HepG2 (cell line): ENCODE measurements around the gene NUBP2. TPM values are rescaled to one million over a fixed set of nuclear protein-coding genes. Genes with fewer than 3 reads are reported as not detected.

ENCODE experiments used
- ATAD3A ChIP-seq: sonication (generic); formaldehyde crosslinking; IDR thresholded peaks from 2 replicates; pipeline ENCODE4 v1.4.0; 2020; ENCODE audit warnings: missing genetic modification reagents
- ATF6 ChIP-seq: sonication (generic); formaldehyde crosslinking; conservative IDR thresholded peaks from 2 replicates; pipeline ENCODE4 v1.4.0; 2020; ENCODE audit warnings: missing genetic modification reagents
- CEBPG ChIP-seq: IDR thresholded peaks from 2 replicates; pipeline ENCODE4 v1.6.1; 2016
- CHD2 ChIP-seq: IDR thresholded peaks from 2 replicates; pipeline ENCODE4 v1.6.1; 2011; ENCODE audit warnings: low read depth, low read length, improper control_type of control experiment
- ETV6 ChIP-seq: sonication (generic); formaldehyde crosslinking; conservative IDR thresholded peaks from 2 replicates; pipeline ENCODE4 v1.4.0; 2020; ENCODE audit warnings: missing genetic modification reagents
- HINFP ChIP-seq: sonication (generic); formaldehyde crosslinking; IDR thresholded peaks from 2 replicates; pipeline ENCODE4 v1.4.0; 2020; ENCODE audit warnings: low read depth, mild to moderate bottlenecking, missing genetic modification reagents
- MTF1 ChIP-seq: sonication (generic); formaldehyde crosslinking; IDR thresholded peaks from 2 replicates; pipeline ENCODE4 v1.5.0; 2020; ENCODE audit warnings: missing genetic modification reagents
- MXI1 ChIP-seq: IDR thresholded peaks from 3 replicates; pipeline ENCODE4 v1.6.1; 2012; ENCODE audit warnings: low read depth, low read length, inconsistent platforms, borderline replicate concordance
- NPAS2 ChIP-seq: sonication (generic); formaldehyde crosslinking; IDR thresholded peaks from 2 replicates; pipeline ENCODE4 v1.8.0; 2022; ENCODE audit warnings: mild to moderate bottlenecking, missing genetic modification reagents, borderline replicate concordance
- UBTF ChIP-seq: sonication (generic); formaldehyde crosslinking; IDR thresholded peaks from 2 replicates; pipeline ENCODE4 v1.4.0; 2020; ENCODE audit warnings: mild to moderate bottlenecking, missing genetic modification reagents
- ZHX2 ChIP-seq, 2 experiments: sonication (generic) in 1 of 2; formaldehyde crosslinking in 1 of 2; IDR thresholded peaks; 2 replicates each; pipeline versions ENCODE4 v1.6.1 to v1.9.0; 2014 to 2022; ENCODE audit warnings: antibody characterized with exemption in 1 of 2, borderline replicate concordance in 1 of 2, inconsistent platforms in 1 of 2, low read depth in 1 of 2, missing genetic modification reagents in 1 of 2
- ZMAT3 ChIP-seq: sonication (generic); formaldehyde crosslinking; conservative IDR thresholded peaks from 2 replicates; pipeline ENCODE4 v1.7.0; 2021; ENCODE audit warnings: missing genetic modification reagents
- ZMAT5 ChIP-seq: sonication (generic); formaldehyde crosslinking; IDR thresholded peaks from 2 replicates; pipeline ENCODE4 v1.5.0; 2020; ENCODE audit warnings: mild to moderate bottlenecking, low read depth, missing genetic modification reagents, borderline replicate concordance
- ZNF205 ChIP-seq: IDR thresholded peaks from 2 replicates; pipeline ENCODE4 v1.6.1; 2018; ENCODE audit warnings: missing biosample characterization, missing genetic modification reagents
- ZNF207 ChIP-seq: fragments of 450-650 bp; IDR thresholded peaks from 2 replicates; pipeline ENCODE4 v1.6.1; 2016; ENCODE audit warnings: antibody characterized with exemption, borderline replicate concordance
- polyA plus RNA-seq, 8 experiments: library from polyadenylated mRNA; depleted of rRNA in 3 of 8; stranded (reverse) in 7 of 8; unstranded in 1 of 8; fragments of >200 nt; fragmentation: Illumina TruSeq in 4 of 8; extraction: Trizol in 4 of 8; gene quantifications; 2 replicates each; pipeline versions ENCODE4 v1.2.1 to v1.2.3, GENCODE V29; 2011 to 2016; ENCODE audit warnings: low read depth in 4 of 8, missing spikeins in 1 of 8, mixed read lengths in 1 of 8; ENCODE audit not compliant: insufficient read depth in 1 of 8
- total RNA-seq, 5 experiments: library from RNA; depleted of rRNA; stranded (reverse); fragments of >200 nt; fragmentation: Illumina TruSeq; extraction: Trizol; gene quantifications; 2 replicates each; pipeline ENCODE4 v1.2.3, GENCODE V29; 2016; ENCODE audit warnings: low read depth in 1 of 5

The NUBP2 gene
- total and polyA plus RNA-seq, 2 of the 13 experiments (the other 11 are each of a cell fraction or from before 2014, with no cell fraction given): 25.7 to 61.5 TPM

- TF ChIP-seq ZHX2 (IDR thresholded peaks at IDR 0.05; ENCODE audit: low read depth): no peak
- TF ChIP-seq ZHX2 (CRISPR knock-in tag; IDR thresholded peaks at IDR 0.05; ENCODE audit: borderline replicate concordance): no peak; the same call in 1 of the 2 replicates
- TF ChIP-seq MXI1: no peak; the same call in 2 of the 3 replicates
- no peak for TF ChIP-seq ZMAT5 (CRISPR knock-in tag)
- no peak for TF ChIP-seq CEBPG (CRISPR knock-in tag)
- TF ChIP-seq CHD2: no peak
- no peak for TF ChIP-seq UBTF (CRISPR knock-in tag)
- no peak for TF ChIP-seq ZNF207
- no peak for TF ChIP-seq ATAD3A
- no peak for TF ChIP-seq MTF1 (CRISPR knock-in tag)
- TF ChIP-seq ZNF205 (CRISPR knock-in tag): peak; percentile 51; the same call in 1 of the 2 replicates
- no peak; the same call in 1 of the 2 replicates for TF ChIP-seq HINFP
- TF ChIP-seq ETV6 (CRISPR knock-in tag): no peak
- TF ChIP-seq NPAS2 (CRISPR knock-in tag): no peak
- no peak for TF ChIP-seq ATF6
- peak; percentile 65; the same call in 1 of the 2 replicates for TF ChIP-seq ZMAT3
Measured at GRCh38 chr16:1828645-1829410, 46.1 kb downstream of the NUBP2 start (continued).
